Stomach (tissue), 9 donors: Measurements from ENCODE around the gene TPI1. TPM values are rescaled to one million over a fixed set of nuclear protein-coding genes. Genes with fewer than 3 reads are reported as not detected.

Source experiments
- DNase-seq, 2 donors: peaks; one replicate each; pipeline versions ENCODE4 v3.0.0 to v3.0.0-alpha.2; 2013 to 2019
- H3K27ac ChIP-seq, 5 donors: fragments of 200-600 bp in 4 of 5; sonication (generic) in 4 of 5; one replicate each; pipeline ENCODE4 v1.5.1; 2013 to 2019; ENCODE audit warnings: mild to moderate bottlenecking in 1 of 5, moderate library complexity in 1 of 5
- H3K27me3 ChIP-seq, 3 donors: fragments of 200-600 bp; sonication (generic); one replicate each; pipeline ENCODE4 v1.5.1; 2017 to 2019; ENCODE audit warnings: mixed run types in 1 of 3
- H3K36me3 ChIP-seq, 4 donors: fragments of 200-600 bp; sonication (generic); 1 replicate in 3 of 4; 2 replicates in 1 of 4; pipeline ENCODE4 v1.5.1; 2016 to 2019
- H3K4me1 ChIP-seq, 4 donors: fragments of 200-600 bp; sonication (generic); one replicate each; pipeline ENCODE4 v1.5.1; 2016 to 2019
- H3K4me3 ChIP-seq, 4 donors: fragments of 200-600 bp; sonication (generic) in 3 of 4; one replicate each; pipeline ENCODE4 v1.5.1; 2016 to 2019; ENCODE audit warnings: mild to moderate bottlenecking in 1 of 4
- H3K9me3 ChIP-seq, 4 donors: fragments of 200-600 bp; sonication (generic); one replicate each; pipeline ENCODE4 v1.5.1; 2016 to 2019
- CTCF ChIP-seq, 7 experiments: fragments of 450-650 bp in 4 of 7; fragments of 200-600 bp in 3 of 7; sonication (generic) in 3 of 7; IDR thresholded peaks; one replicate each; pipeline ENCODE4 v1.5.1; 2016 to 2019; ENCODE audit warnings: antibody characterized with exemption in 7 of 7, control low read depth in 2 of 7, mild to moderate bottlenecking in 1 of 7
- EP300 ChIP-seq: sonication (generic); formaldehyde crosslinking; IDR thresholded peaks from one replicate; pipeline ENCODE4 v1.6.1; 2017; ENCODE audit warnings: antibody characterized with exemption
- POLR2A ChIP-seq, 4 donors: fragments of 450-650 bp; IDR thresholded peaks; one replicate each; pipeline ENCODE4 v1.6.1; 2016; ENCODE audit warnings: antibody characterized with exemption in 4 of 4, control low read depth in 2 of 4, mild to moderate bottlenecking in 1 of 4, moderate library complexity in 1 of 4
- POLR2AphosphoS5 ChIP-seq, 3 donors: sonication (generic); formaldehyde crosslinking; IDR thresholded peaks; one replicate each; pipeline ENCODE4 v1.6.1; 2016; ENCODE audit warnings: antibody characterized with exemption in 3 of 3
- WGBS, 5 donors: extraction: QIAGEN DNeasy Blood & Tissue Kit in 3 of 5; methylation state at CpG; one replicate each; pipeline versions ENCODE4 v1.1.5 to v1.1.7; 2013 to 2018; 5-methylcytosine and 5-hydroxymethylcytosine counted together
- intact Hi-C: fragments of 100-400 bp; cut with DNase I; formaldehyde crosslinking; loops from one replicate; pipeline ENCODE4 v1.15.1; 2023; ENCODE audit warnings: low total_unique reads
- polyA plus RNA-seq, 3 donors: library from polyadenylated mRNA; stranded (reverse); fragments of 200-250 nt; gene quantifications; one replicate each; pipeline ENCODE4 v1.2.3, GENCODE V29; 2013
- total RNA-seq, 5 donors: library from RNA; depleted of rRNA; stranded (reverse); fragments of >200 nt; gene quantifications; one replicate each; pipeline versions ENCODE4 v1.1.0 to v1.2.3, GENCODE V29; 2014 to 2016
- donor health status: healthy with polysubstance abuse.
- donor health status: Bipolar disorder and iron deficiency.
- donor health status: healthy.

TPI1 gene
- total and polyA plus RNA-seq, 8 donors = 131 to 526 (median 336) TPM

- TF ChIP-seq CTCF (IDR thresholded peaks at IDR 0.05) (no peak), POLR2A (IDR thresholded peaks at IDR 0.05) (no peak), POLR2AphosphoS5 (IDR thresholded peaks at IDR 0.05) (no peak), EP300 (no peak)
- H3K4me3 ChIP-seq = peak within 1 kb of the TSS; percentile 42 to 49 (median 47)
- H3K27me3 ChIP-seq = peaks cover 0 to 71% (median 38%) of the 10 kb centered on the region in 3 donors
- peak; percentile 52 to 91 for DNase-seq
- H3K36me3 ChIP-seq = no peaks in the 10 kb centered on the region
- H3K27ac ChIP-seq = peak within 1 kb of the TSS in 4 of 5 donors; percentile 41 to 73 (median 62)
- intact Hi-C loops = loop anchor here (10.0 kb wide), 1 partner anchor 77 kb away; no protein-coding TSS in a partner anchor
- 1 to 3% (median 2%) methylated on average over 21 to 28 of the region's 28 CpGs for WGBS, 5 donors
- H3K9me3 ChIP-seq = no peaks in the 10 kb centered on the region
- H3K4me1 ChIP-seq = peaks cover 23 to 38% (median 30%) of the 10 kb centered on the region in 4 donors
Measured at GRCh38 chr12:6821591-6822425, 45.5 kb upstream of the TPI1 start, which contains the start of gene GPR162. Gene GPR162 (plus strand): TSS chr12:6821821. CDS start chr12:6823899, 2,078 bp downstream.

- no peak for DNase-seq
- Histone ChIP-seq H3K27ac (no peak overlapping the region), H3K27me3 (peaks cover 0 to 77% (median 38%) of the 10 kb centered on the region in 3 donors), H3K9me3 (no peaks in the 10 kb centered on the region), H3K4me3 (peak overlapping the region in 2 of 4 donors; percentile 48 to 49), H3K36me3 (no peaks in the 10 kb centered on the region), H3K4me1 (peaks cover 28 to 46% (median 37%) of the 10 kb centered on the region in 4 donors)
- intact Hi-C loops = loop anchor here (10.0 kb wide), 1 partner anchor 78 kb away; no protein-coding TSS in a partner anchor
- 50 to 59% (median 55%) methylated on average over 7 of the region's 7 CpGs for WGBS, 5 donors
- no peak for TF ChIP-seq POLR2A (IDR thresholded peaks at IDR 0.05)
- TF ChIP-seq EP300 = no peak
- no peak for TF ChIP-seq POLR2AphosphoS5 (IDR thresholded peaks at IDR 0.05)
- no peak for TF ChIP-seq CTCF (IDR thresholded peaks at IDR 0.05)
Measured at GRCh38 chr12:6822426-6823135, 44.8 kb upstream of the TPI1 start.

GRCh38 chr12:6823182-6824084 lies 43.9 kb upstream of the TPI1 start:
- DNase-seq = peak in 1 of 2 donors; percentile 23
- no peak overlapping the region for H3K4me3 ChIP-seq
- H3K36me3 ChIP-seq = no peaks in the 10 kb centered on the region
- TF ChIP-seq EP300 (no peak), CTCF (IDR thresholded peaks at IDR 0.05) (no peak), POLR2A (IDR thresholded peaks at IDR 0.05) (no peak), POLR2AphosphoS5 (IDR thresholded peaks at IDR 0.05) (no peak)
- intact Hi-C loops = loop anchor here (10.0 kb wide), 1 partner anchor 79 kb away; no protein-coding TSS in a partner anchor
- no peaks in the 10 kb centered on the region for H3K9me3 ChIP-seq
- H3K27me3 ChIP-seq = peaks cover 0 to 86% (median 38%) of the 10 kb centered on the region in 3 donors
- H3K4me1 ChIP-seq = peaks cover 28 to 54% (median 44%) of the 10 kb centered on the region in 4 donors
- 62 to 74% (median 70%) methylated on average over 5 to 12 of the region's 12 CpGs for WGBS, 5 donors
- no peak overlapping the region for H3K27ac ChIP-seq
